Stimulated activated naive B cell treated with anti-CD40 and anti-IgM and Interleukin-4, amounts not matched to agents 10 μg/mL and 1 μg/mL and 100 μg/mL, for 72 hours (primary cell): ENCODE results near the gene NUP188.
"Not testable (repeated sequence)": the region's sequence is repeated elsewhere in the genome, so short reads cannot be mapped to it uniquely, and the experiment has no call there.

ENCODE experiments used
- ATAC-seq, 2 donors: fragments of 150-1000 bp; cut with Tn5 transposase; replicated peaks; 2 replicates each; pipeline ENCODE4 v1.10.0; 2021; ENCODE audit warnings: moderate library complexity in 1 of 2
- DNase-seq: peaks from one replicate; pipeline ENCODE4 v3.0.0; 2021
- H3K27ac Mint-ChIP-seq: one replicate; pipeline ENCODE4 v1.8.0; 2022; ENCODE audit warnings: mild to moderate bottlenecking, mixed read lengths
- H3K27me3 Mint-ChIP-seq, 2 donors: one replicate each; pipeline ENCODE4 v1.8.0; 2022; ENCODE audit warnings: mixed read lengths in 2 of 2
- H3K36me3 Mint-ChIP-seq, 2 donors: one replicate each; pipeline ENCODE4 v1.8.0; 2022; ENCODE audit warnings: mixed read lengths in 2 of 2, mild to moderate bottlenecking in 1 of 2
- H3K4me1 Mint-ChIP-seq, 2 donors: one replicate each; pipeline ENCODE4 v1.8.0; 2022; ENCODE audit warnings: mixed read lengths in 2 of 2, mild to moderate bottlenecking in 1 of 2
- H3K4me3 Mint-ChIP-seq, 2 donors: one replicate each; pipeline ENCODE4 v1.8.0; 2022; ENCODE audit warnings: mild to moderate bottlenecking in 2 of 2, mixed read lengths in 2 of 2, moderate library complexity in 1 of 2
- H3K9me3 Mint-ChIP-seq, 2 donors: one replicate each; pipeline ENCODE4 v1.8.0; 2022; ENCODE audit warnings: mixed read lengths in 2 of 2, mild to moderate bottlenecking in 1 of 2

Gene NUP188

DNA sequence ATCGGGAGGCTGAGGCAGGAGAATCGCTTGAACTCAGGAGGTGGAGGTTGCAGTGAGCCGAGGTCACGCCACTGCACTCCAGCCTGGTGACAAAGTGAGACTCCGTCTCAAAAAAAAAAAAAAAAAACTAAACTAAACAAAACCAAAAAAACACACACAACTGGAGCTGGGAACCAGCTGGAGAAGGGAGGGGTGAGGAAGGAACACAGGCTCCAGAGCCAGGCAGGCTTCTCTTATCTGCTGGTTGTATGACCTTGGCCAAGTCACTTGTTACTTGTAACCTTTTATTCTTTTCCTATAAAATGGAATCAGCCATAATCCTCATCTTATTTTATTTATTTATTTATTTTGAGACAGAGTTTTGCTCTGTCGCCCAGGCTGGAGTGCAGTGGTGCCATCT lies 56.7 kb downstream of the NUP188 start:
- not testable (repeated sequence) for H3K27ac Mint-ChIP-seq, H3K4me1 Mint-ChIP-seq, H3K4me3 Mint-ChIP-seq, H3K27me3 Mint-ChIP-seq, ATAC-seq, DNase-seq, H3K9me3 Mint-ChIP-seq
- peaks cover 53 to 70% of the 10 kb centered on the region in 2 donors for H3K36me3 Mint-ChIP-seq

DNA sequence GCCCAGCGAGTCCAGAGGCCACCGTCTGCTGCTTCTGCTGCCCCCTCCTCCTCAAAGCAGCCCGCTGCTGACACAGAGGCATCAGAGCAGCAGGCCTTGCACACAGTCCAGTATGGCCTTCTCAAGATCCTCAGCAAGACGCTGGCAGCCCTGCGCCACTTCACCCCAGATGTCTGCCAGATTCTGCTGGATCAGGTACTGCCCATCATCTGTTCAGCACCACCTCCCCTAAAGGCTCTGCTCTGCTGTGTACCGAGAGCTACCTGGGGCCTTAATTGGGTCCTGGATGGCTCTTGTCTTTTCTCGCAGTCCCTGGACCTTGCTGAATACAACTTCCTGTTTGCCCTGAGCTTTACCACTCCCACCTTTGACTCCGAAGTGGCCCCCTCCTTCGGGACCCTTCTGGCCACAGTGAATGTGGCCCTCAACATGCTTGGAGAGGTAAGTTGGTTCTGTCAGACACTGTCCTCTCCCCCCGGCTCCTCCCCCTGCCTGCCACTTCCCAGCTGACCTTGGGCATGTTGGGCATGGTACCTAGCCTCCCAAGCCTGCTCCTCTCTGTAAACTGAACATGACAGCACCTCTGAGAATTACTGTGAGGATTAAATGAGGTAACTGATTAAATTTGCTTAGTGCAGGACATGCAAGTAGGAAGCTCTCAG lies 58.0 kb downstream of the NUP188 start:
- no peak overlapping the region for H3K4me3 Mint-ChIP-seq
- H3K27me3 Mint-ChIP-seq: no peaks in the 10 kb centered on the region
- DNase-seq (no peak), ATAC-seq (no peak)
- H3K9me3 Mint-ChIP-seq: no peaks in the 10 kb centered on the region
- peaks cover 4 to 6% of the 10 kb centered on the region in 2 donors for H3K4me1 Mint-ChIP-seq
- H3K27ac Mint-ChIP-seq: peak overlapping the region; percentile 90
- H3K36me3 Mint-ChIP-seq: peaks cover 49 to 62% of the 10 kb centered on the region in 2 donors

DNA sequence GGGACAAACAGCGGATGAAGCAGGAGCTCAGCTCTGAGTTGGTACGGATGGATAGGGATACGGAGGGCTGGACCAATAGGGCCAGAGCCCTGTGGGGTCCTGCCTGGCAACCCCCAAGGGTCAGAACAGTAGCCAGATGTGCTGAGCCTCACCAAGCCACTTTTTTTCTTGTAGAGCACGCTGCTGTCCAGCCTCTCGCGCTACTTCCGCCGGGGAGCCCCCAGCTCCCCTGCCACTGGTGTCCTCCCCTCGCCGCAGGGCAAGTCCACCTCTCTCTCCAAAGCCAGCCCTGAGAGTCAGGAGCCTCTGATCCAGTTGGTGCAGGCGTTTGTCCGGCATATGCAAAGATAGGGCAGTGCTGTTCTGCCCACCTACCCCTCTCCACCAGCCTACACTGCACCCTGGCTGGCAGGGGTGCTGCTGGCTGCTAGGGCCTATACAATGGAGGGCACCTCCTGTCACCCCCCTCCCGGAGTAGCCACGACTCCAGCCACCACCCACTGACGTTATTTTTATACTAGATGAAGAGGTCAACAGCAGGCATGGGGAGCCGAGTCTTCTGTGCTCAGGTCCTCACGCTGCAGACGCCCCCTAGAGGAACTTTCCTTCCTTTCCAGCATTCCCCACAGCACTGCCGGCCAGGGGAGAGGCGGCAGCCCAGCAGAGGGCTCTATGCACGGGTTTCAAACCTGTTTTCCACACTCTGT lies 59.0 kb downstream of the NUP188 start:
- Mint-ChIP-seq H3K27me3 (no peaks in the 10 kb centered on the region), H3K4me3 (no peak overlapping the region), H3K4me1 (peaks cover 4 to 6% of the 10 kb centered on the region in 2 donors), H3K36me3 (peaks cover 42 to 58% of the 10 kb centered on the region in 2 donors), H3K27ac (peak overlapping the region; percentile 90), H3K9me3 (no peaks in the 10 kb centered on the region)
- DNase-seq (peak; percentile 29), ATAC-seq (peak; percentile 82 to 83)

DNA sequence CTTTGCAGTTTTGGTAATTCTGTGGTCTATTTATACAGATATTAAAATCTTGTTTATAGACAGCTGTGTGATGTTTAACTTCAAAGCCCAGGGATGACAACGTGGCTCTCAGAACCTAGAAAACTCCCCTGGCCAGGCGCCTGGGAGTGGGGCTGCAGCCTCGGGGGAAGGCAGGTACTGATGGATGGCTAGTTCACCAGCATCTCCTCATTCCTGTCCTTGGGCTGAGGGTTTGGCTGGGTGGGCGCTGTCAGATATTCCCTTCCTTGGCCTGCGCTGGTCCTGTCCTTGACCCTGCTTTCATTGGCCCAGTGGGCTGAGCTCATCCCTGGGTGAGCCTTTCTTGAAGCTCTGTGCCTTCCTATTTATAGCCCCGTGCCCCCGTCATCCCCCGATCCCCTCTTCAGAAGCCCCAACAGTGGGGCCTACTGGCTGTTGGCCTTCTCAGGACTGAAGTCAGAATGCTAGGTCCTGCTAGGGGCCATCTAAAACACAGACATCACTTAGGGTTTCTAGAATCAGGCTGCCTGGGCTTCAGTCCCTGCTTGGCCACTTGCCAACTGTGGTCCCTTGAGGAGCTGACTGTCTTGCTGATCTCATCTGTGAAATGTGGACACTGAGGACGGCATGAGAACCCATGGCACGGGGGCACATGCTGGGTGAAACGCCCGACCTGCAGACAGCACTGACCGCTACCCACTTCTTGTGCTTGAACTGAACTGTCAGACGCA lies 59.7 kb downstream of the NUP188 start:
- Mint-ChIP-seq H3K36me3 (peaks cover 43 to 57% of the 10 kb centered on the region in 2 donors), H3K27me3 (no peaks in the 10 kb centered on the region), H3K4me3 (no peak overlapping the region), H3K27ac (peak overlapping the region; percentile 91), H3K4me1 (peaks cover 4 to 6% of the 10 kb centered on the region in 2 donors), H3K9me3 (no peaks in the 10 kb centered on the region)
- ATAC-seq (no peak), DNase-seq (no peak)

DNA sequence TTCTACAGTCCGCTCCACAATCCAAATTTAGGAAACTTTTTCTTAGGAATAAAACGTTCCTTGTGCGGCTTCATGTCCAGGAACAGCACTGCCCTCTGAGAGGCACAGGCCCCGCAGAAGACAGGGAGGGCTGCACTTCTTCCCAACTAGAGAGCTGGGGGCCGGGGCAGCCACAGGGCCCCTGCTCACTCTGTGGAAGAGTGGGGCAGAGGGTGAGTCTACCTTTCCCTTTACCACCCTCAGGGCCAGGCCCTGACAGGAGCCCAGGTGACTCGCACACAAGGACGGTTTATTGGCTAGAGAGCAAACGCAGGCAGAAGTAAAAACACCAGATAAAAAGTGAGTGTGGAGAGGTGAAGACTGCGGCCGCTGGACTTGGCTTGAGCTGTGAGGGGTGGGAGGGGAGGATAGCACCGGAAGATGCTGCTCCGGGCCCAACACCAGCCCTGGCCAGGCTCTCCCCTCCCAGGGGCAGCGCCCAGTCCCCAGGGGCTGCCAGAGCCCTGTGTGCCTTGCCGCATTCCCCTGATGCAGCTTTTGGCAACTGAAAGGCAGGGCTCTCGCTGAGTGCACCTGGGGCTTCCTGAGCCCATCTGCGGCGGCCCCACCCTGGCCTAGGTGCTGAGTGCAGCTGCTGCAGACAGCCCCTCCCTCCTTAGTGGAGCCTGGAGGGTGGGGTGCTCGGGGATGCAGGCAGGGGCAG lies 60.4 kb downstream of the NUP188 start:
- H3K27me3 Mint-ChIP-seq: no peaks in the 10 kb centered on the region
- H3K4me3 Mint-ChIP-seq: peak overlapping the region in 1 of 2 donors; percentile 53
- H3K36me3 Mint-ChIP-seq: peaks cover 40 to 57% of the 10 kb centered on the region in 2 donors
- ATAC-seq: no peak
- no peaks in the 10 kb centered on the region for H3K9me3 Mint-ChIP-seq
- H3K27ac Mint-ChIP-seq: peak overlapping the region; percentile 91
- peaks cover 4 to 6% of the 10 kb centered on the region in 2 donors for H3K4me1 Mint-ChIP-seq
- no peak for DNase-seq

DNA sequence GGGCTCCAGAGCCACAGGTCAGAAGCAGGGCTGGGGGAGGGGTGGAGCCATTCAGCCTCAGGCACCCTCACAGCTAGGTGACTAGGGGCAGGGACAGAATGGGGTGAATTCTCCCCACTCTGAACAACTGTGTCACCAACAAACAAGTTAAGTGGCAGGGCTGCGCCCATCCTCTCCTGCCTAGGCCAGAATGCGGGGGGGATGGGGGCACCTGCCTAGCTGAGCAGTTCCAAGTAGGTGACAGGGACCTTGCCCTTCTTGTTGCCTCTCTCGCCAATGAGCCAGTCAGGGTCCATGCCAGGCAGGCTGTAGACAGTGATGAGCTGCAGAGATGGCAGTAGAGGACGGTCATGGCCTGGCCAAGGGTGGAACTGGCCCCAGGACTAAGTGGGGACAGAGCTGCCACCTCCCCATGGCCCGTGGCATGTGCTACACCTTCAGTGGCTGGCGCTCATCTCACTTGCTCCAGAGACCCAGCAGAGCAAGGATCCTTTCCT lies 61.0 kb downstream of the NUP188 start:
- H3K4me3 Mint-ChIP-seq: peak overlapping the region in 1 of 2 donors; percentile 36
- DNase-seq (no peak), ATAC-seq (no peak)
- no peak overlapping the region for H3K27ac Mint-ChIP-seq
- H3K36me3 Mint-ChIP-seq: peaks cover 36 to 53% of the 10 kb centered on the region in 2 donors
- no peaks in the 10 kb centered on the region for H3K27me3 Mint-ChIP-seq
- no peaks in the 10 kb centered on the region for H3K9me3 Mint-ChIP-seq
- peaks cover 4 to 6% of the 10 kb centered on the region in 2 donors for H3K4me1 Mint-ChIP-seq

DNA sequence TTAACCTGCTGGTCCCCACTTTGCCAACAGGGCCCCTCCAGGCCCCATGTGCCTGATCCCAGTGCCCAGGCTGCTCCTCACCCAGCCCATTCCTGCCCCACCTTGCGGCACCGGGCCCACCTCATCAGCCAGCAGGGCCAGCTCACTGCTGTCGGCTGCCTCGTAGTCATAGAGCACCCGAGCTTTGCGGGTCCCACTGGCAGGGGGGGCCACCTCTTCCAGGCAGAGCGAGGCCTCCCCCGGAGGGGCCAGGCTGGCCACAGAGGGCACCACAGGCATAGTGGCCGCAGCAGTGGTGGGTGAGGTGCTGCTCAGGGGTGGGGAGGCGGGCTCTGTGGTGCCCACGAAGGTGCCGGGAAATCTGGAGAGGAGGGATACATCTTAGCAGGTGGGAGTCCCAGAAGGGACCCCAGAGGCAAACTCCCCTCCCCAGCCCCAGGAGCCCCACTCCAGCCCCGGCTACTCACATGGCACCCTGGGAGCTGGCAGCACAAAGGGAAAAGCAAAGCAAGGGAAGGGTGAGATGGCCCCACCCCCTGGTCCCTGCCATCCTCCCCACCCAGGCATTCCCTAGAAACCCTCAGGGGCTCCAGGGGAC lies 61.6 kb downstream of the NUP188 start:
- Mint-ChIP-seq H3K4me3 (peak overlapping the region in 1 of 2 donors; percentile 36), H3K9me3 (no peaks in the 10 kb centered on the region), H3K27me3 (no peaks in the 10 kb centered on the region), H3K4me1 (peaks cover 4 to 6% of the 10 kb centered on the region in 2 donors), H3K27ac (peak overlapping the region; percentile 87), H3K36me3 (peaks cover 38 to 56% of the 10 kb centered on the region in 2 donors)
- no peak for DNase-seq
- ATAC-seq: no peak

DNA sequence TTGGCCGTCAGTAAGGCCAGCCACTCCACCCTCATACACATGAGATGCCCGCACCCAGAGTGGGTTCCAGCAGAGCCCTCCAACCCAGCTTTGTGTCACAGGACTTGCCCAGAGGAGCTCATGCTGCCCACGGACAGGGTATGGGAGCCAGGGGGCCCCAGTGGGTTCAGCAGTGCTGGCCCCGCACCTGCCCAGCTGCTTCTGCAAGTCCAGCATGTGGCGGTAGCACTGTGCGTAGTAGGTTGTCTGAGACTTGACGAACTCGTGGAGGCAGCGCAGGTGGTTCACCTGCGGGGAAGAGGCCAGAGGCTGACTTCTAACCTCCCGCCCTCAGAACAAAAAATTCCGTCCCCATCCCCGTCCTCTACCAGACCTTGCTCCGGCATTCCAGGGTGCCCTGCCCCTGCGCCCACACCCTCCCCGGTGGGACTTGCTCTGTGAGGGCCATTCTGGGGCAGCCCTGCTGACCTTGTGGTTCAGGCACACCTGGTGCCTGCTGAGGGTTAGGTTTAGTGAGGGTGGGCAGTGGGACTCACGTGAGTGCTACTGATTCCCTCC lies 62.2 kb downstream of the NUP188 start:
- H3K4me3 Mint-ChIP-seq: no peak overlapping the region
- no peaks in the 10 kb centered on the region for H3K9me3 Mint-ChIP-seq
- no peaks in the 10 kb centered on the region for H3K27me3 Mint-ChIP-seq
- peaks cover 41 to 59% of the 10 kb centered on the region in 2 donors for H3K36me3 Mint-ChIP-seq
- H3K27ac Mint-ChIP-seq: peak overlapping the region; percentile 56
- no peak for ATAC-seq
- DNase-seq: no peak
- peaks cover 4 to 6% of the 10 kb centered on the region in 2 donors for H3K4me1 Mint-ChIP-seq

DNA sequence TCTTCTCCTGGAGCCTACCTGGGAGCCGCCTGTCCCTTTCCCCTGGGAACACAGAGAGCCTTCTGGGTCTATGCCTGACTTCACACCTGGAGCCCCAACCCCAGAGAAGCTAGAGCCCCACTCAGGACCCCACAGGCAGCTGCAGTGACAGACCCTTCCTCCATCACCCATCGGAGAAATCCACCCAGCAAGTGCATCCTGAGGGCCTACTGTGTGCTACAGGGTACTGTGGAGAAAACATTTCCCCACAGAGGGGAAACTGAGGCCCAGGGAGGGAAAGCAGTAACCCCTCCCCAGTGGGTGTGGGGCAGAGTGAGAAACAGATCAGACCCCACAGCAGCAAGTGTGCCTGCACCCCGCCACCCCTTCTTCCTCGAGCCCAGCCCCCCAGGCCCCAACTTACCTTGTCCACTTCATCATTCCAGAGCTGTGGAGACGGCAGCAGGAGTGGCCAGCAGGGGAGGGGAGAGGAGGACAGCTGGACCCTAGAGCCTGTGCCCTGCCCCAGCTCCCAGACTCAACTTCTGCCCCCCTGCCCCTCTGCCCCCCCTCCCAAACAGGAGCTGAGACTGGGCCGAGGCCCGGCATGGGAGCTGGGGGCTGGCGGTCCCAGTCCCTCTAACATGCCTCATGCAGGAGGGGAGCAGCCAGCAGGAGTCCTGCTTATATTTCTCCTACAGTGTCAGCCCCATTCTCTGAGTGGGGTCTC lies 62.9 kb downstream of the NUP188 start:
- Mint-ChIP-seq H3K4me3 (no peak overlapping the region), H3K9me3 (no peaks in the 10 kb centered on the region), H3K36me3 (peaks cover 41 to 56% of the 10 kb centered on the region in 2 donors), H3K4me1 (peaks cover 4 to 6% of the 10 kb centered on the region in 2 donors), H3K27me3 (no peaks in the 10 kb centered on the region), H3K27ac (peak overlapping the region; percentile 31)
- ATAC-seq: no peak
- DNase-seq: no peak

DNA sequence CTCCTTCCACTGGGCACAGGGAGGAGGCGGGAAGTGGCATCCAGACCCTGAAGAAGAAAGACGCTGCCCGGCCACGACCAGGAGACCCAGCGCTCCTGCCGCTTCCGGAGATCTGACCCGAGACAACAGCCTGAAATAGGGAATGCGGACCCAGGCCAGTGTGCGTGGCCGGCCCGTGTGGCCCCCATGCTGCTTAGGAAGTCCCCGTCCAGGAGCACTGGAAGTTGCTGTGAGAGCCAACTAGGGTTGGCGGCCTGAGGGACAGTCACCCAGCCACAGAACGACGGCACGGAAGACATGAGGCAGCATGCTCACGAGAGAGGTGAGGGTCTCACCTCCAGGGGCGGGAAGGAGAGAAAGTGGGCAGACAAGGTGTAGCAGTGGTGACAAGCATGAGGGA lies 63.7 kb downstream of the NUP188 start:
- Mint-ChIP-seq H3K27me3 (no peaks in the 10 kb centered on the region), H3K27ac (no peak overlapping the region), H3K4me1 (peaks cover 4 to 6% of the 10 kb centered on the region in 2 donors), H3K36me3 (peaks cover 37 to 49% of the 10 kb centered on the region in 2 donors), H3K4me3 (no peak overlapping the region), H3K9me3 (no peaks in the 10 kb centered on the region)
- DNase-seq (no peak), ATAC-seq (no peak)

DNA sequence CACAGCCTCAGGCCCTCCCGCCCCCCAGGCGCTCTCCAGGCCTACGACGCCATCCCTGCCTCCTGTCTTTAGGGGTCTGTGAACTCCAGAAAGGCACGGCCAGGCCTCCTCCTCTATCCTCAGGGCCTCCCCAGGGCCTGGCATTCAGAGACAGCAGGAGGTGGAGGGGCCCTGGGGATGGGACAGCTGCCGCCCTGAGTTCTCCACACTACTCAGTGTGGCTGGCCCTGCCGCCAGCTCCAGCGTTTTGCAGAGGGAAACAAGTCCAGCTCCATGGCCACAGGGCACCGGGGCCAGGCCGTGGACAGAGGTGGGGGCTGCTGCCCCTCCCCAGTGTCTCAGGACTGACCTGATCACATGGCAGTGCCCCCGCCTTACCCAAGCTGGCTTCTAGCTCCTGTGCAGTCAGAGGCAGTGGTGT lies 64.3 kb downstream of the NUP188 start:
- peaks cover 33 to 45% of the 10 kb centered on the region in 2 donors for H3K36me3 Mint-ChIP-seq
- no peaks in the 10 kb centered on the region for H3K27me3 Mint-ChIP-seq
- no peak for ATAC-seq
- no peak overlapping the region for H3K27ac Mint-ChIP-seq
- DNase-seq: no peak
- H3K4me1 Mint-ChIP-seq: peaks cover under 1 to 2% of the 10 kb centered on the region in 2 donors
- H3K9me3 Mint-ChIP-seq: no peaks in the 10 kb centered on the region
- no peak overlapping the region for H3K4me3 Mint-ChIP-seq

DNA sequence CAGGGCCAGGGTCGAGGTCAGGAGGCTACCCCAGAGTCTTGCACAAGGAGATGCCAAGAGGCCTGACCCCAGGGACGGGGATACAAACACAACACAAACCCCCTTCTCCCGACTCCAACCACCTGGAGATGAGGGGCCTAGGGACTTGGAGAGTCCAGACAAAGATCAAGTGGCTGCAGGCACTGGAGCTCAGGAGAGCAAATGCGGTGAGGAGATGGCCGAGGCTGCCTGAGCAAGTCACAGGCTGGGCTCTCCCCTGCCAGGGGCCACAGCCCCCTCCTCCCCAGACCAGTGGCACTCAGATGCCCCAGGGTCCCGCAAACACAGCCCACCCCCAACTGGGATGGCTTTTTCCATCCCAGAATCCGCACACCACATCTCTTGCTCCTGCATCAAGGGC lies 64.8 kb downstream of the NUP188 start:
- H3K36me3 Mint-ChIP-seq: peaks cover 33 to 42% of the 10 kb centered on the region in 2 donors
- no peak overlapping the region for H3K4me3 Mint-ChIP-seq
- H3K27ac Mint-ChIP-seq: no peak overlapping the region
- ATAC-seq (no peak), DNase-seq (no peak)
- H3K27me3 Mint-ChIP-seq: no peaks in the 10 kb centered on the region
- H3K4me1 Mint-ChIP-seq: peaks cover 0 to 2% of the 10 kb centered on the region in 2 donors
- no peaks in the 10 kb centered on the region for H3K9me3 Mint-ChIP-seq

DNA sequence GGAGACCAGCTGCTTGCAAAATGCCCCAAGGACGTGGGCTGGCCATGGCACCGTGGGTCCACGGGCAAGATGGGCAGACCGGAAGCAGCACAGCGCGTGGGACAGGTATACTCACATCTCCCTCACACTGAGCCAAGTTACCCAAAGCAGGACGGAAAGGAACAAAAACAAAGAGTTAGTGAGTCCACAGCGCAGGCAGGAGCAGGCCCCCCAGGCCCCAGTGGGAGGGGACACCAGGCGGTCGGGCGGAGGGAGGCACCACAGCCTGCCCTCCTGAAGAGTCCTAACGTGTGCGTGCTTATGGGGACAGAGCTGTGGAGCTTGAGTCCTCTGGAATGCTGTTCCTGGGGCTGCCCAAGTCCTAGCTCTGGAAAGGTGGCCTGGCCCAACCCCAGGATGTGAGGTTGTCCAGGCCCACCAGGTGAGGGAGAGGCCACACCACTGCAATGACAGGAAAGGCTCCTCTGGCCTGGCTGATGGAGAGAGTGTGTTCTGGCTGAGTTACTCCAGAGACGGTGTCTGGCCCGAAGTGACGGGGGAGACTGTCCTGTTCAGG lies 65.5 kb downstream of the NUP188 start:
- no peak for ATAC-seq
- H3K4me1 Mint-ChIP-seq: no peaks in the 10 kb centered on the region
- H3K27ac Mint-ChIP-seq: no peak overlapping the region
- H3K27me3 Mint-ChIP-seq: no peaks in the 10 kb centered on the region
- no peak overlapping the region for H3K4me3 Mint-ChIP-seq
- H3K36me3 Mint-ChIP-seq: peaks cover 28 to 38% of the 10 kb centered on the region in 2 donors
- no peak for DNase-seq
- H3K9me3 Mint-ChIP-seq: no peaks in the 10 kb centered on the region
